Measurements from ENCODE around the gene OLFM4. TPM values are rescaled to one million over a fixed set of nuclear protein-coding genes. Genes with fewer than 3 reads are reported as not detected.

Gene OLFM4
- total RNA-seq, 2 experiments from 2014 or later: not detected

DNA sequence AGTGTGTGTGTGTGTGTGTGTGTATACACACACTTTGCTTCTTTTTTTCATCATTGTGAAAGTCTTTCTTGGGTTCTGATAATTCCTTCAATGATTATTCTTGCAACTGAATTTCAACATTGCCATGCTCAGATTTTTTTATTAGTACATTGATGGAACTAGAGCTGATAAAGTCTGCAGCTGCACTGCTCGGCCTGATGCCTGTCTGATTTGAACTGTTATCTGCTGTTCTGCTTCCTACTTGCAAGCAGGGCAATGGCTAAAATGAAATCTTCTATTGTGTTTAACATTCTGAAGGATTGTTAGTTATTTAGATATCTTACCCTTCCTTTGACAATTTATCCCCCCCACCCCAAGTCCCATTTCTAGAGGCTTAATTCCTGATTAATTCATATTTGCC, 61.3 kb downstream of the OLFM4 start:
- Mint-ChIP-seq H3K9me3 (peaks cover 4% of the 10 kb centered on the region), H3K4me3 (no peak overlapping the region), H3K36me3 (no peaks in the 10 kb centered on the region), H3K4me1 (ENCODE audit: low read depth) (no peaks in the 10 kb centered on the region), H3K27ac (no peak overlapping the region), H3K27me3 (no peaks in the 10 kb centered on the region)
- intact Hi-C loops (cut with micrococcal nuclease): no loop called here
- ChIA-PET POLR2A (no interaction called here), CTCF (interaction anchor here (1.4 kb wide), 1 partner anchor 12 kb away, joined by 4 read pairs; no protein-coding TSS in a partner anchor)
- DNase-seq: no peak

DNA sequence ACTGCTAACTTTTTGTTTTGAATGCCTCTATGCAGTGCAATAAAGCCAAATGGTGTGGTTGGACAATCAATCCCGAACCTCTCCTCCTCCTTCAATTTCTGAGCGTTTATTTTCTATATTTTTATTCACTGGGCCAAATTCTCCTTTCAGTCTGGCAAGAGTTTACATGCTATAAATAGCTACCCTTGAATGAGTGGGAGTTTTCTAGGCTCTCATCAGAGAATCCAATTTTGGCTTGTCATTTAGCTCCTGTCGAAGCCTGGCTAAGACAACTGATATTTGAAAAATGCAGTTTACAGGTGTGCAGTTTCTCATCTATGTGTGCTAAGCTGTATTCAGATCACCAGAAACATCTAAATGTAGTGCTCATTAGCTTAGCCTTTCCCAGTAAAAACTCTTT, 61.8 kb downstream of the OLFM4 start:
- no peak overlapping the region for H3K4me3 Mint-ChIP-seq
- H3K36me3 Mint-ChIP-seq: no peaks in the 10 kb centered on the region
- DNase-seq: no peak
- no peaks in the 10 kb centered on the region for H3K27me3 Mint-ChIP-seq
- no peak overlapping the region for H3K27ac Mint-ChIP-seq
- CTCF ChIA-PET: interaction anchor here (1.4 kb wide), 1 partner anchor 12 kb away, joined by 4 read pairs; no protein-coding TSS in a partner anchor
- POLR2A ChIA-PET: no interaction called here
- no peaks in the 10 kb centered on the region for H3K4me1 Mint-ChIP-seq (ENCODE audit: low read depth)
- H3K9me3 Mint-ChIP-seq: peaks cover 4% of the 10 kb centered on the region
- intact Hi-C loops (cut with micrococcal nuclease): no loop called here

GRCh38 chr13:53092931-53093330, 64.3 kb downstream of the OLFM4 start:
- no peak overlapping the region for H3K4me3 Mint-ChIP-seq
- no peaks in the 10 kb centered on the region for H3K27me3 Mint-ChIP-seq
- intact Hi-C loops (cut with micrococcal nuclease): no loop called here
- ChIA-PET POLR2A (no interaction called here), CTCF (no interaction called here)
- no peak for DNase-seq
- no peak overlapping the region for H3K27ac Mint-ChIP-seq
- no peaks in the 10 kb centered on the region for H3K4me1 Mint-ChIP-seq (ENCODE audit: low read depth)
- H3K36me3 Mint-ChIP-seq: no peaks in the 10 kb centered on the region
- H3K9me3 Mint-ChIP-seq: peaks cover 4% of the 10 kb centered on the region

DNA sequence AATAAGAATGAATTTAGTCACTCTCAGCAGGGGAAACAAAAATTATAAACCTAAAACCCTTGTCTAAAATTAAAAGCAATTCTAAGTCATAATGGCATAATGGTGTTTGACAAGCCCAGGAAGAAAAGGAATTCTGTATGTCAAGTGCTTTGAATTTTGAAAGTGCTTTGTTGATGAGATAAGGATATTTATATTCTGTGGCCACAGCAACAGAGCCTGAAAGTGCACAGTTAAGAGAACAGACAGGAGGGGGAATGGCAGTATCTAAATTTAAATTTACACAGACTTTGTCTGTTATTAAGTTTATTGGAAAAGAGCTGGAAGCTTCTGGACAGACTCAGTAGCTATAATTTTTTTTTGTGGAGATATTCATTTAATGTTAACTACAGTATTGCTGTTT, 69.8 kb downstream of the OLFM4 start:
- H3K27me3 Mint-ChIP-seq: no peaks in the 10 kb centered on the region

DNA sequence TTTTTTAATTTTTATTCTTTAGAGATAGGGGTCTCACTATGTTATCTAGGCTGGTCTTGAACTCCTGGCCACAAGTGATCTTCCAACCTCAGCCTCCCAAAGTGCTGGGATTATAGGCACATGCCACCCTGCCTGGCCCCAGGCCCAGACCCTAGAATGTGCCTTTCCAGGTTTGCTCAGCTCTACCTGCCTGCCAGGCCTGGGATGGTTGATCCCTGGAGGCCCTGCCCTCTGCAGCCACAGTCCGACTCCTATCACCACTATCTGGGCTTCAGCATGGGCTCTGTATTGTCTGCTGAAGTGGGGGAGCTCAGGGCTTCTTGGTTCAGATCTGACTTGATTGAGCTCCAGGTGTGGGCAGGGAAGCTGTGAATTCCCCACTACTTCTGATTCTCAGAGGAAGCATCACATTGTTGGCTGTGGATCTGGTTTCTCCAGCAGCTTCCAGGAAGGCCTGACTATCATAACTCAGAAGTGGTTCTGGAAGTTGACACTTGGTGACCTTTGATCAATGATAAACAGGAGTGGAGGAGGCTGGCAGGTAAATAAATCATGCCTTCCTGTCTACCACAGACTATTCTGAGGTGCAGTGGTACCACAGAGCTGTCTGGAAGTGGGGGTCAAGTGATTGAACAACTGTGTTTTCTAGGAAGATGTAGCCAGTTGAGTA, 71.9 kb downstream of the OLFM4 start:
- Mint-ChIP-seq H3K4me3 (no peak overlapping the region), H3K9me3 (no peaks in the 10 kb centered on the region), H3K36me3 (no peaks in the 10 kb centered on the region), H3K4me1 (ENCODE audit: low read depth) (no peaks in the 10 kb centered on the region), H3K27me3 (no peaks in the 10 kb centered on the region), H3K27ac (no peak overlapping the region)
- CTCF ChIA-PET: no interaction called here
- POLR2A ChIA-PET: no interaction called here
- no peak for DNase-seq
- intact Hi-C loops (cut with micrococcal nuclease): no loop called here

More for the DNA sequence above, 69.8 kb downstream of the OLFM4 start:
- DNase-seq: no peak
- H3K9me3 Mint-ChIP-seq: no peaks in the 10 kb centered on the region
- H3K4me3 Mint-ChIP-seq: no peak overlapping the region
- H3K4me1 Mint-ChIP-seq (ENCODE audit: low read depth): no peaks in the 10 kb centered on the region
- intact Hi-C loops (cut with micrococcal nuclease): no loop called here
- ChIA-PET CTCF (no interaction called here), POLR2A (no interaction called here)
- H3K36me3 Mint-ChIP-seq: no peaks in the 10 kb centered on the region
- no peak overlapping the region for H3K27ac Mint-ChIP-seq

Other genes starting within 250 kb of the OLFM4 start
- not detected for gene PCDH8, start 180.2 kb upstream of the OLFM4 start, total RNA-seq